H1 (cell line): Measurements from ENCODE around the gene GPR35. TPM values are rescaled to one million over a fixed set of nuclear protein-coding genes. Genes with fewer than 3 reads are reported as not detected.

Experiments
- CTCF ChIA-PET: fragments of 300-600 bp; sonication (Branson Sonifier 250); formaldehyde crosslinking; loops from one replicate; lab custom pipeline; 2021; ENCODE audit not compliant: partially characterized antibody; lab: Charles Lee
- POLR2A ChIA-PET: fragments of 300-600 bp; sonication (Branson Sonifier 250); formaldehyde crosslinking; loops from one replicate; lab custom pipeline; 2021; ENCODE audit warnings: inconsistent platforms; ENCODE audit not compliant: partially characterized antibody; lab: Charles Lee
- DNase-seq, 2 experiments: peaks; one replicate each; pipeline versions ENCODE4 v3.0.0 to v3.0.0-alpha.2; 2010 to 2022; ENCODE audit warnings: low spot score in 2 of 2, low read depth in 1 of 2, mixed read lengths in 1 of 2
- FAIRE-seq: peaks from 2 replicates; lab custom pipeline; 2011; peaks lifted over from hg19 to GRCh38; lab: Jason Lieb, UNC
- H2AFZ ChIP-seq: 2 replicates; pipeline ENCODE4 v1.8.1; 2012; ENCODE audit warnings: low read length, inconsistent platforms
- H2AK5ac ChIP-seq: 2 replicates; pipeline ENCODE4 v1.6.1; 2013; ENCODE audit warnings: low read depth, low read length
- H2BK120ac ChIP-seq: replicated peaks from 2 replicates; pipeline ENCODE3; 2013; ENCODE audit warnings: low read depth, low read length, inconsistent platforms
- H2BK12ac ChIP-seq: 2 replicates; pipeline ENCODE4 v1.6.1; 2013; ENCODE audit warnings: low read depth, low read length
- H2BK15ac ChIP-seq: 2 replicates; pipeline ENCODE4 v1.6.1; 2013; ENCODE audit warnings: low read length
- H2BK20ac ChIP-seq: 2 replicates; pipeline ENCODE4 v1.6.1; 2013; ENCODE audit warnings: low read length
- H2BK5ac ChIP-seq: 2 replicates; pipeline ENCODE4 v1.6.1; 2013; ENCODE audit warnings: low read depth, low read length
- H3K14ac ChIP-seq: 2 replicates; pipeline ENCODE4 v1.6.1; 2013; ENCODE audit warnings: inconsistent platforms; ENCODE audit not compliant: insufficient read length
- H3K18ac ChIP-seq: 2 replicates; pipeline ENCODE4 v1.6.1; 2013; ENCODE audit warnings: low read length; ENCODE audit errors: extremely low read depth
- H3K23ac ChIP-seq: 2 replicates; pipeline ENCODE4 v1.6.1; 2013; ENCODE audit warnings: inconsistent platforms; ENCODE audit not compliant: insufficient read length
- H3K23me2 ChIP-seq: 2 replicates; pipeline ENCODE4 v1.6.1; 2013; ENCODE audit warnings: low read depth, low read length
- H3K27ac ChIP-seq: 2 replicates; pipeline ENCODE4 v1.6.1; 2011; ENCODE audit warnings: low read depth, low read length, inconsistent platforms
- H3K27me3 ChIP-seq, 4 experiments: replicated peaks in 1 of 4; 1 replicate in 1 of 4; 2 replicates in 3 of 4; pipeline versions ENCODE4 v1.6.1 to v1.8.1; 2011 to 2013; ENCODE audit warnings: low read length in 3 of 4, mild to moderate bottlenecking in 3 of 4, inconsistent platforms in 2 of 4, mixed read lengths in 2 of 4, moderate library complexity in 1 of 4; ENCODE audit not compliant: control insufficient read depth in 3 of 4, insufficient read depth in 3 of 4; ENCODE audit errors: extremely low read depth in 1 of 4
- H3K36me3 ChIP-seq, 4 experiments: 2 replicates each; pipeline versions ENCODE4 v1.6.1 to v1.8.1; 2011 to 2013; ENCODE audit warnings: mild to moderate bottlenecking in 4 of 4, low read length in 3 of 4, moderate library complexity in 2 of 4, control low read depth in 1 of 4, inconsistent platforms in 1 of 4; ENCODE audit not compliant: insufficient read depth in 4 of 4, control insufficient read depth in 2 of 4
- H3K4ac ChIP-seq: replicated peaks from 2 replicates; pipeline ENCODE3; 2013; ENCODE audit warnings: low read length, low read depth, mixed read lengths, inconsistent platforms; ENCODE audit not compliant: insufficient read length
- H3K4me1 ChIP-seq, 4 experiments: replicated peaks in 1 of 4; 1 replicate in 1 of 4; 2 replicates in 3 of 4; pipeline versions ENCODE4 v1.6.1 to v1.8.1; 2011 to 2013; ENCODE audit warnings: low read length in 3 of 4, inconsistent platforms in 2 of 4, mixed read lengths in 1 of 4; ENCODE audit not compliant: insufficient read depth in 4 of 4, control insufficient read depth in 3 of 4
- H3K4me2 ChIP-seq, 2 experiments: 2 replicates each; pipeline versions ENCODE4 v1.6.1 to v1.8.1; 2011 to 2013; ENCODE audit warnings: low read depth in 2 of 2, low read length in 2 of 2, control low read depth in 1 of 2, inconsistent platforms in 1 of 2, mild to moderate bottlenecking in 1 of 2; ENCODE audit not compliant: insufficient read depth in 1 of 2
- H3K4me3 ChIP-seq, 4 experiments: fragments of 200-600, 300-600 bp in 1 of 4; sonication (generic), shearing (Covaris generic), sonication (Bioruptor Twin) in 1 of 4; 2 replicates each; pipeline versions ENCODE4 v1.5.1 to v1.8.1; 2011 to 2016; ENCODE audit warnings: low read length in 4 of 4, low read depth in 3 of 4, control low read depth in 2 of 4, inconsistent platforms in 2 of 4, mild to moderate bottlenecking in 2 of 4, mixed read lengths in 1 of 4, moderate library complexity in 1 of 4; ENCODE audit not compliant: insufficient read depth in 2 of 4; ENCODE audit errors: extremely low read depth in 1 of 4
- H3K56ac ChIP-seq: replicated peaks from 2 replicates; pipeline ENCODE3; 2013; ENCODE audit warnings: low read depth, mild to moderate bottlenecking, mixed read lengths, low read length, inconsistent platforms; ENCODE audit not compliant: insufficient read length
- H3K79me1 ChIP-seq: 2 replicates; pipeline ENCODE4 v1.6.1; 2013; ENCODE audit warnings: low read depth, low read length, control low read depth
- H3K79me2 ChIP-seq, 2 experiments: 2 replicates each; pipeline versions ENCODE4 v1.6.1 to v1.8.1; 2012 to 2013; ENCODE audit warnings: low read length in 2 of 2, mild to moderate bottlenecking in 2 of 2, inconsistent platforms in 1 of 2; ENCODE audit not compliant: insufficient read depth in 2 of 2, control insufficient read depth in 1 of 2
- H3K9ac ChIP-seq, 4 experiments: replicated peaks in 1 of 4; 1 replicate in 1 of 4; 2 replicates in 3 of 4; pipeline versions ENCODE4 v1.6.1 to v1.8.1; 2011 to 2013; ENCODE audit warnings: low read depth in 3 of 4, low read length in 3 of 4, control low read depth in 2 of 4, mild to moderate bottlenecking in 2 of 4, moderate library complexity in 2 of 4, inconsistent platforms in 1 of 4; ENCODE audit errors: extremely low read depth in 1 of 4
- H3K9me3 ChIP-seq, 2 experiments: 2 replicates each; pipeline versions ENCODE4 v1.6.1 to v1.8.1; 2012 to 2013; ENCODE audit warnings: mild to moderate bottlenecking in 2 of 2, moderate library complexity in 2 of 2, control low read depth in 1 of 2, inconsistent platforms in 1 of 2, low read depth in 1 of 2, low read length in 1 of 2, mixed read lengths in 1 of 2; ENCODE audit not compliant: insufficient read depth in 2 of 2
- H4K20me1 ChIP-seq, 2 experiments: replicated peaks in 1 of 2; 2 replicates each; pipeline versions ENCODE3 to v1.8.1; 2011 to 2013; ENCODE audit warnings: inconsistent platforms in 2 of 2, low read length in 2 of 2, mild to moderate bottlenecking in 1 of 2; ENCODE audit not compliant: insufficient read depth in 2 of 2, control insufficient read depth in 1 of 2
- H4K5ac ChIP-seq: 2 replicates; pipeline ENCODE4 v1.6.1; 2013; ENCODE audit warnings: low read length, low read depth, mixed read lengths, inconsistent platforms; ENCODE audit not compliant: insufficient read length
- H4K8ac ChIP-seq: 2 replicates; pipeline ENCODE4 v1.8.0; 2013; ENCODE audit warnings: mild to moderate bottlenecking, moderate library complexity, low read length, inconsistent platforms; ENCODE audit not compliant: insufficient read depth; ENCODE audit errors: extremely low read depth
- H4K91ac ChIP-seq: replicated peaks from 2 replicates; pipeline ENCODE3; 2013; ENCODE audit warnings: low read length, mixed read lengths, inconsistent platforms; ENCODE audit not compliant: insufficient read length
- TAF1 ChIP-seq: IDR thresholded peaks from 2 replicates; pipeline ENCODE4 v1.6.1; 2011; ENCODE audit warnings: mild to moderate bottlenecking, low read depth, low read length
- WGBS, 2 experiments: shearing (Covaris generic) in 1 of 2; methylation state at CpG; one replicate each; pipeline versions ENCODE4 v1.1.6 to v1.1.7; 2013 to 2015; ENCODE audit warnings: low lambda C conversion rate in 2 of 2, mixed read lengths in 2 of 2, inconsistent platforms in 1 of 2, low coverage in 1 of 2, missing lambda C conversion rate in 1 of 2; ENCODE audit not compliant: insufficient replicate concordance in 2 of 2, insufficient coverage in 1 of 2, insufficient read length in 1 of 2; ENCODE audit errors: extremely low coverage in 1 of 2, missing lambda C conversion rate in 1 of 2; 5-methylcytosine and 5-hydroxymethylcytosine counted together
- polyA plus RNA-seq, 7 experiments: library from polyadenylated mRNA; depleted of rRNA in 3 of 7; stranded (reverse) in 5 of 7; unstranded in 2 of 7; fragments of >200 nt in 5 of 7; fragments of 200-250 nt in 2 of 7; gene quantifications; 1 replicate in 5 of 7; 2 replicates in 1 of 7; 4 replicates in 1 of 7; pipeline versions ENCODE4 v1.2.1 to v1.2.3, GENCODE V29; 2011 to 2013; ENCODE audit warnings: missing spikeins in 2 of 7, mixed read lengths in 2 of 7
- total RNA-seq: library from RNA; stranded (reverse); fragmentation: NEBNext Ultra II Directional; extraction: Animal tissue kit (Norgen Biotek cat#: 25700); gene quantifications from 2 replicates; pipeline ENCODE4 v1.2.1, GENCODE V29; 2021

Gene GPR35
- total and polyA plus RNA-seq, 2 of the 8 experiments (the other 6 are each of a cell fraction or from before 2014, with no cell fraction given), result 0.47 TPM; not detected in 1

DNA sequence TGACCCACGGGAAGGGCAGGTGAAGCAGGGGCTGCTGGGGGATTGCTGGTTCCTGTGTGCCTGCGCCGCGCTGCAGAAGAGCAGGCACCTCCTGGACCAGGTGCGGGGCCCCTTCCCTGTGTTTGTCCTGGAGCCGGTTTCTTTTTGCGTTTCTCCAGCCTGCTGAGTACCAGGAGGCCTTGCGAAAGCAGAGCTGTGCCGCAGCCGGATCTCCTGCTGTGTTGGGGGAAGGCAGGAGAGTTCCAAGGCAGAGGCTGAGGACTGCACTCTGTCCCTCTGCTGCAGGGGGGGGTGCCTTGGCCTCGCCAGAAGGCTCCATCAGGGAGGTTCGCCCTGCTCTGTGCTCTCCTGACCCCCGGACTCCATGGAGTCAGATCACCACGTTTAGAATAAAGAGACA is 35.9 kb upstream of the GPR35 start:
- H2BK120ac ChIP-seq, result no peak overlapping the region
- peaks cover 4 to 45% of the 10 kb centered on the region in 2 experiments; a peak in 3 of 4 replicates for H3K79me2 ChIP-seq
- CTCF ChIA-PET, result interaction anchor here (0.8 to 5.1 kb wide), 6 partner anchors 7 to 25 kb away, joined by 3 to 37 read pairs (median 4); no protein-coding TSS in a partner anchor
- TF ChIP-seq TAF1, result no peak

More for the DNA sequence above, 35.9 kb upstream of the GPR35 start:
- no peak overlapping the region for H2BK12ac ChIP-seq
- WGBS, 2 experiments, result 83% methylated on average over 14 of the region's 14 CpGs; no CpG with 5 or more reads in 1 of the 2 experiments
- no peak overlapping the region for H4K5ac ChIP-seq
- peaks cover 3 to 32% of the 10 kb centered on the region in 2 experiments for H4K20me1 ChIP-seq
- no peak overlapping the region for H2BK15ac ChIP-seq
- no peaks in the 10 kb centered on the region for H3K9me3 ChIP-seq
- peaks cover 17% of the 10 kb centered on the region for H3K79me1 ChIP-seq
- H2BK20ac ChIP-seq, result no peak overlapping the region
- H4K8ac ChIP-seq, result no peak overlapping the region; the same call in 1 of the 2 replicates
- no peak overlapping the region for H3K4ac ChIP-seq
- H3K23me2 ChIP-seq, result peaks cover 12% of the 10 kb centered on the region; the same call in 1 of the 2 replicates
- no peak overlapping the region for H4K91ac ChIP-seq
- DNase-seq (no peak), FAIRE-seq (no peak)
- no peak overlapping the region for H3K4me2 ChIP-seq
- POLR2A ChIA-PET, result interaction anchor here (1.1 to 1.5 kb wide), 3 partner anchors 9 to 23 kb away, joined by 3 to 5 read pairs (median 4); no protein-coding TSS in a partner anchor
- H3K56ac ChIP-seq, result no peak overlapping the region
- peaks cover 0 to 8% (median 6%) of the 10 kb centered on the region in 4 experiments; a peak in 4 of 8 replicates for H3K36me3 ChIP-seq
- H3K4me3 ChIP-seq, result no peak overlapping the region
- H2BK5ac ChIP-seq, result no peak overlapping the region
- no peak overlapping the region for H2AK5ac ChIP-seq
- peaks cover 0 to 14% (median 11%) of the 10 kb centered on the region in 4 experiments; a peak in 6 of 7 replicates for H3K4me1 ChIP-seq
- H2AFZ ChIP-seq, result no peak overlapping the region
- H3K9ac ChIP-seq, result no peak overlapping the region
- H3K18ac ChIP-seq, result no peak overlapping the region
- H3K27ac ChIP-seq, result no peak overlapping the region
- no peak overlapping the region for H3K14ac ChIP-seq
- no peaks in the 10 kb centered on the region for H3K27me3 ChIP-seq
- H3K23ac ChIP-seq, result no peak overlapping the region
